Measurements from ENCODE around the gene GPRC5C. TPM values are rescaled to one million over a fixed set of nuclear protein-coding genes. Genes with fewer than 3 reads are reported as not detected.

Gene GPRC5C
- total and polyA plus RNA-seq, 11 donors: 22.2 to 59.9 (median 35.3) TPM

- Histone ChIP-seq H3K4me3 (no peak overlapping the region), H3K27ac (no peak overlapping the region)
- intact Hi-C loops (cut with DNase I): loop anchor here in 3 of 10 donors (5.0 kb wide), 2 partner anchors 32 to 37 kb away; no protein-coding TSS in a partner anchor
Measured at GRCh38 chr17:74389937-74390679, 41.8 kb upstream of the GPRC5C start.

GRCh38 chr17:74390680-74391653, 40.9 kb upstream of the GPRC5C start:
- no peaks in the 10 kb centered on the region for H3K9me3 ChIP-seq
- WGBS, 4 donors: 77 to 81% (median 78%) methylated on average over 11 of the region's 11 CpGs
- no peak overlapping the region for H3K4me3 ChIP-seq
- peak in 1 of 4 donors; percentile 21 for ATAC-seq
- no peaks in the 10 kb centered on the region for H3K36me3 ChIP-seq
- DNase-seq: peak in 1 of 5 donors; percentile 24
- H3K27me3 ChIP-seq: no peaks in the 10 kb centered on the region
- intact Hi-C loops (cut with DNase I): loop anchor here in 1 of 10 donors (5.0 kb wide), 1 partner anchor 36 kb away; no protein-coding TSS in a partner anchor
- no peak overlapping the region for H3K27ac ChIP-seq
- peaks cover 0 to 21% (median 11%) of the 10 kb centered on the region in 12 donors for H3K4me1 ChIP-seq
- no peak for TF ChIP-seq POLR2A (IDR thresholded peaks at IDR 0.05)
- TF ChIP-seq CTCF (IDR thresholded peaks at IDR 0.05): no peak

More at GRCh38 chr17:74389937-74390679, 41.8 kb upstream of the GPRC5C start:
- WGBS, 4 donors: 84 to 88% (median 85%) methylated on average over 2 of the region's 2 CpGs
- Histone ChIP-seq H3K4me1 (peaks cover 0 to 23% (median 13%) of the 10 kb centered on the region in 12 donors), H3K9me3 (no peaks in the 10 kb centered on the region), H3K36me3 (no peaks in the 10 kb centered on the region), H3K27me3 (no peaks in the 10 kb centered on the region)
- ATAC-seq (no peak), DNase-seq (no peak)
- TF ChIP-seq POLR2A (IDR thresholded peaks at IDR 0.05): no peak
- no peak for TF ChIP-seq CTCF (IDR thresholded peaks at IDR 0.05)

GRCh38 chr17:74391771-74392170, 40.1 kb upstream of the GPRC5C start:
- DNase-seq: peak in 1 of 5 donors; percentile 10
- 61 to 68% (median 68%) methylated on average over 5 of the region's 5 CpGs for WGBS, 4 donors
- no peaks in the 10 kb centered on the region for H3K27me3 ChIP-seq
- H3K36me3 ChIP-seq: no peaks in the 10 kb centered on the region
- no peaks in the 10 kb centered on the region for H3K9me3 ChIP-seq
- no peak for ATAC-seq
- no peak overlapping the region for H3K27ac ChIP-seq
- TF ChIP-seq POLR2A (IDR thresholded peaks at IDR 0.05): no peak
- TF ChIP-seq CTCF (IDR thresholded peaks at IDR 0.05): no peak
- H3K4me3 ChIP-seq: no peak overlapping the region
- intact Hi-C loops (cut with DNase I): loop anchor here in 1 of 10 donors (5.0 kb wide), 1 partner anchor 36 kb away; no protein-coding TSS in a partner anchor
- peaks cover 0 to 14% (median 4%) of the 10 kb centered on the region in 12 donors for H3K4me1 ChIP-seq

Data from heart left ventricle (tissue), 16 donors.